Activated naive CD8-positive, alpha-beta T cell treated with anti-CD3 and anti-CD28 coated beads for 36 hours (primary cell): ENCODE measurements around the gene PCDHGB4. TPM values are rescaled to one million over a fixed set of nuclear protein-coding genes. Genes with fewer than 3 reads are reported as not detected.
"Not testable (repeated sequence)": the region's sequence is repeated elsewhere in the genome, so short reads cannot be mapped to it uniquely, and the experiment has no call there.

Source experiments
- DNase-seq: peaks from one replicate; pipeline ENCODE4 v3.0.0; 2021
- H3K27ac Mint-ChIP-seq: one replicate; pipeline ENCODE4 v1.8.0; 2022; ENCODE audit warnings: mild to moderate bottlenecking, moderate library complexity, mixed read lengths
- H3K27me3 Mint-ChIP-seq: one replicate; pipeline ENCODE4 v1.8.0; 2022; ENCODE audit warnings: mild to moderate bottlenecking, mixed read lengths
- H3K36me3 Mint-ChIP-seq: one replicate; pipeline ENCODE4 v1.8.0; 2021; ENCODE audit warnings: mild to moderate bottlenecking, mixed read lengths
- H3K4me1 Mint-ChIP-seq: one replicate; pipeline ENCODE4 v1.8.0; 2021; ENCODE audit warnings: mixed read lengths
- H3K4me3 Mint-ChIP-seq: one replicate; pipeline ENCODE4 v1.8.0; 2022; ENCODE audit warnings: mild to moderate bottlenecking, moderate library complexity, mixed read lengths
- H3K9me3 Mint-ChIP-seq: one replicate; pipeline ENCODE4 v1.8.0; 2022; ENCODE audit warnings: mixed read lengths
- total RNA-seq, 2 experiments: library from RNA; stranded (reverse); gene quantifications; one replicate each; pipeline ENCODE4 v1.2.3, GENCODE V29; 2021

PCDHGB4 gene
- total RNA-seq, 2 experiments from 2014 or later = not detected

- H3K9me3 Mint-ChIP-seq = peaks cover 23% of the 10 kb centered on the region
- peak; percentile 49 for DNase-seq
- H3K27ac Mint-ChIP-seq, H3K4me1 Mint-ChIP-seq: not testable (repeated sequence)
- H3K4me3 Mint-ChIP-seq = peak within 1 kb of the TSS; percentile 45
- H3K36me3 Mint-ChIP-seq = peaks cover 15% of the 10 kb centered on the region
- peaks cover 85% of the 10 kb centered on the region for H3K27me3 Mint-ChIP-seq
Observed at GRCh38 chr5:141407790-141408505, 20.4 kb downstream of the PCDHGB4 start, which contains the start of gene PCDHGB6. PCDHGB6 (plus strand) TSS chr5:141408021; CDS start chr5:141408203, 182 bp downstream.

DNA sequence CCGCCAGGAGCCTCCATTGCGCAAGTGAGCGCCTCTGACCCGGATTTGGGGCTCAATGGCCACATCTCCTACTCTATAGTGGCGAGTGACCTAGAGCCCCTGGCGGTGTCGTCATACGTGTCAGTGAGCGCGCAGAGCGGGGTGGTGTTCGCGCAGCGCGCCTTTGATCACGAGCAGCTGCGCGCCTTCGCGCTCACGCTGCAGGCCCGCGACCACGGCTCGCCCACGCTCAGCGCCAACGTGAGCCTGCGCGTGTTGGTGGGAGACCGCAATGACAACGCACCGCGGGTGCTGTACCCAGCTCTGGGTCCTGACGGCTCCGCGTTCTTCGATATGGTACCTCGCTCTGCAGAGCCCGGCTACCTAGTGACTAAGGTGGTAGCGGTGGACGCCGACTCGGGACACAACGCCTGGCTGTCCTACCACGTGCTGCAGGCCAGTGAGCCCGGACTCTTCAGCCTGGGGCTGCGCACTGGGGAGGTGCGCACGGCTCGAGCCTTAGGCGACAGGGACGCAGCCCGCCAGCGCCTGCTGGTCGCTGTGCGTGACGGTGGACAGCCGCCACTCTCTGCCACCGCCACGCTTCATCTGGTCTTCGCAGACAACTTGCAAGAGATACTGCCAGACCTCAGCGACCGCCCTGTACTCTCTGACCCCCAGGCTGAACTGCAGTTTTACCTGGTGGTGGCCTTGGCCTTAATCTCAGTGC lies 22.3 kb downstream of the PCDHGB4 start:
- H3K9me3 Mint-ChIP-seq = peaks cover 31% of the 10 kb centered on the region
- peaks cover 20% of the 10 kb centered on the region for H3K36me3 Mint-ChIP-seq
- no peak overlapping the region for H3K4me3 Mint-ChIP-seq
- DNase-seq = no peak
- peaks cover 4% of the 10 kb centered on the region for H3K4me1 Mint-ChIP-seq
- H3K27me3 Mint-ChIP-seq = peaks cover 87% of the 10 kb centered on the region
- H3K27ac Mint-ChIP-seq = no peak overlapping the region

DNA sequence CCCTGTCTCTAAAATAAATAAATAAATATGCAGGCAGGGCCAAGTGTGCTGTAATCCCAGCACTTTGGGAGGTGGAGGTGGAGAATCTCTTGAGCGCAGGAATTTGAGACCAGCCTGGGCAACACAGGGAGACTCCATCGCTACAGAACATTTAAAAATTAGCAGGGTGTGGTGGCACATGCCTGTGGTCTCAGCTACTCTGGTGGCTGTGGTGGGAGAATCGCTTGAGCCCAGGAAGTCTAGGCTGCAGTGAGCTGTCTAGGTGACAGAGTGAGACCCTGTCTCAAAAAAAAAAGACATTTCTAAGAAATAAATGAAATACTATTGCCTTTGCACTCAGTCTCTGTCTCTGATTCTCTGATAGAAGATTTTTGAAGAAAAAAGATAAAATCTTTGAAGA lies 24.1 kb downstream of the PCDHGB4 start:
- Mint-ChIP-seq H3K36me3 (peaks cover 20% of the 10 kb centered on the region), H3K4me3 (no peak overlapping the region), H3K27ac (no peak overlapping the region), H3K9me3 (peaks cover 28% of the 10 kb centered on the region), H3K4me1 (peaks cover 4% of the 10 kb centered on the region), H3K27me3 (peaks cover 86% of the 10 kb centered on the region)
- DNase-seq = no peak

- H3K9me3 Mint-ChIP-seq = peaks cover 29% of the 10 kb centered on the region
- H3K4me3 Mint-ChIP-seq = peak within 1 kb of the TSS; percentile 77
- peak; percentile 55 for DNase-seq
- no peak within 1 kb of the TSS for H3K27ac Mint-ChIP-seq
- peaks cover 85% of the 10 kb centered on the region for H3K27me3 Mint-ChIP-seq
- peaks cover 6% of the 10 kb centered on the region for H3K4me1 Mint-ChIP-seq
- peaks cover 23% of the 10 kb centered on the region for H3K36me3 Mint-ChIP-seq
Observed at GRCh38 chr5:141412854-141413539, 25.5 kb downstream of the PCDHGB4 start, which contains the start of gene PCDHGA10. PCDHGA10 (plus strand) TSS chr5:141412987; CDS start chr5:141413176, 189 bp downstream.

GRCh38 chr5:141413540-141414069 lies 26.1 kb downstream of the PCDHGB4 start:
- no peak for DNase-seq
- Mint-ChIP-seq H3K4me1 (peaks cover 7% of the 10 kb centered on the region), H3K4me3 (peak overlapping the region; percentile 77), H3K9me3 (peaks cover 32% of the 10 kb centered on the region), H3K27ac (no peak overlapping the region), H3K36me3 (peaks cover 26% of the 10 kb centered on the region), H3K27me3 (peaks cover 85% of the 10 kb centered on the region)

- DNase-seq, H3K4me3 Mint-ChIP-seq, H3K27ac Mint-ChIP-seq, H3K4me1 Mint-ChIP-seq: not testable (repeated sequence)
- peaks cover 82% of the 10 kb centered on the region for H3K27me3 Mint-ChIP-seq
- H3K9me3 Mint-ChIP-seq = peaks cover 28% of the 10 kb centered on the region
- H3K36me3 Mint-ChIP-seq = peaks cover 24% of the 10 kb centered on the region
Observed at GRCh38 chr5:141414548-141415274, 27.2 kb downstream of the PCDHGB4 start.

GRCh38 chr5:141415275-141415618 lies 27.7 kb downstream of the PCDHGB4 start:
- H3K4me3 Mint-ChIP-seq, DNase-seq, H3K27ac Mint-ChIP-seq, H3K4me1 Mint-ChIP-seq: not testable (repeated sequence)
- Mint-ChIP-seq H3K27me3 (peaks cover 84% of the 10 kb centered on the region), H3K36me3 (peaks cover 25% of the 10 kb centered on the region), H3K9me3 (peaks cover 29% of the 10 kb centered on the region)

DNA sequence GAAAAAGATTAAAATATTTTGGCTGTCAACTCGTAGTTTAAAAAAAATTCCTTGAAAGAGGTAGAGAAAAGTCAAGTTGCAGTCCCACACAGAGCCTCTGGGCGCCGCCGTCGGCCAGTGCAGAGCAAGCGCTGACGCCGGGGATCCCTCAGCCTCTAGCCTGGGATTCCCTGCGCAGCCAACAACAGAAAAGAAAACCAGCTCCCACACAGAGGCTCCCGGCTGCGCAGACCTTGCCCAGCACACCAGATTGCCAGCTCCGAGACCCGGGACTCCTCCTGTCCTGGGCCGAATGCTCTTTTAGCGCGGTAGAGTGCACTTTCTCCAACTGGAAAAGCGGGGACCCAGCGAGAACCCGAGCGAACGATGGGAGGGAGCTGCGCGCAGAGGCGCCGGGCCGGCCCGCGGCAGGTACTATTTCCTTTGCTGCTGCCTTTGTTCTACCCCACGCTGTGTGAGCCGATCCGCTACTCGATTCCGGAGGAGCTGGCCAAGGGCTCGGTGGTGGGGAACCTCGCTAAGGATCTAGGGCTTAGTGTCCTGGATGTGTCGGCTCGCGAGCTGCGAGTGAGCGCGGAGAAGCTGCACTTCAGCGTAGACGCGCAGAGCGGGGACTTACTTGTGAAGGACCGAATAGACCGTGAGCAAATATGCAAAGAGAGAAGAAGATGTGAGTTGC lies 30.1 kb downstream of the PCDHGB4 start, which contains the start of gene PCDHGB7:
PCDHGB7 (plus strand) TSS at position 184 of the 679 bp plus-strand sequence; CDS start at position 367, 183 bp downstream.
- DNase-seq = peak; percentile 62
- not testable (repeated sequence) for H3K4me1 Mint-ChIP-seq
- Mint-ChIP-seq H3K27ac (peak within 1 kb of the TSS; percentile 18), H3K27me3 (peaks cover 94% of the 10 kb centered on the region), H3K9me3 (peaks cover 39% of the 10 kb centered on the region), H3K4me3 (peak within 1 kb of the TSS; percentile 66), H3K36me3 (peaks cover 37% of the 10 kb centered on the region)

GRCh38 chr5:141419074-141419880 lies 31.8 kb downstream of the PCDHGB4 start:
- peaks cover 90% of the 10 kb centered on the region for H3K27me3 Mint-ChIP-seq
- H3K36me3 Mint-ChIP-seq = peaks cover 36% of the 10 kb centered on the region
- no peak overlapping the region for H3K4me3 Mint-ChIP-seq
- H3K27ac Mint-ChIP-seq = no peak overlapping the region
- DNase-seq = no peak
- H3K9me3 Mint-ChIP-seq = peaks cover 44% of the 10 kb centered on the region
- H3K4me1 Mint-ChIP-seq = peaks cover 5% of the 10 kb centered on the region

DNA sequence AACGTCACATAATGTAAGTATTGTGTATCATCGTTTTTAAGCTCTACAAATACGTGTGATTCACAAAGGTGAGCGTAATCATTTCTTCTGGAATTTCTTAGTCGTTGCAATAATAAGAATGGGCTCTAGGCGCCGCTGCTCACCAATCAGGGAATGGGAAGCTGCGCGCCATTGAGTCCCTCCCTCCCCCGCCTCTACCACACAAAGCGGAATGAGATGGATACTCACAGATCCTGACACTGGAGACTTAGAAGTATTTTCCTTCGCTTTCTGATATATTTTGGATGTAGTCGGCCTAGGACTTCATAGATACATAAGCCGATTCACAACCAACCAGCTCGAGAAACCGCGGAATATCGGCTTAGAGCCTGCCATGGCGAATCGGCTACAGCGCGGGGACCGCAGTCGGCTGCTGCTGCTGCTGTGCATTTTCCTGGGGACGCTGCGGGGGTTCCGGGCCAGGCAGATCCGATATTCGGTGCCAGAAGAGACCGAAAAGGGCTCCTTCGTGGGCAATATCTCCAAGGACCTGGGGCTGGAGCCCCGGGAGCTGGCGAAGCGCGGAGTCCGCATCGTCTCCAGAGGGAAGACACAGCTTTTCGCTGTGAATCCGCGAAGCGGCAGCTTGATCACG lies 33.5 kb downstream of the PCDHGB4 start, which contains the start of gene PCDHGA11:
PCDHGA11 (plus strand) TSS at position 197 of the 634 bp plus-strand sequence; CDS start at position 374, 177 bp downstream.
- peaks cover 5% of the 10 kb centered on the region for H3K4me1 Mint-ChIP-seq
- H3K27ac Mint-ChIP-seq = no peak within 1 kb of the TSS
- H3K9me3 Mint-ChIP-seq = peaks cover 37% of the 10 kb centered on the region
- H3K4me3 Mint-ChIP-seq = peak within 1 kb of the TSS; percentile 78
- peaks cover 32% of the 10 kb centered on the region for H3K36me3 Mint-ChIP-seq
- no peak for DNase-seq
- peaks cover 88% of the 10 kb centered on the region for H3K27me3 Mint-ChIP-seq

- no peak overlapping the region for H3K27ac Mint-ChIP-seq
- H3K4me1 Mint-ChIP-seq = peaks cover 5% of the 10 kb centered on the region
- peaks cover 88% of the 10 kb centered on the region for H3K27me3 Mint-ChIP-seq
- peak overlapping the region; percentile 78 for H3K4me3 Mint-ChIP-seq
- peaks cover 32% of the 10 kb centered on the region for H3K36me3 Mint-ChIP-seq
- H3K9me3 Mint-ChIP-seq = peaks cover 37% of the 10 kb centered on the region
- no peak for DNase-seq
Observed at GRCh38 chr5:141421489-141421855, 34.0 kb downstream of the PCDHGB4 start.

DNA sequence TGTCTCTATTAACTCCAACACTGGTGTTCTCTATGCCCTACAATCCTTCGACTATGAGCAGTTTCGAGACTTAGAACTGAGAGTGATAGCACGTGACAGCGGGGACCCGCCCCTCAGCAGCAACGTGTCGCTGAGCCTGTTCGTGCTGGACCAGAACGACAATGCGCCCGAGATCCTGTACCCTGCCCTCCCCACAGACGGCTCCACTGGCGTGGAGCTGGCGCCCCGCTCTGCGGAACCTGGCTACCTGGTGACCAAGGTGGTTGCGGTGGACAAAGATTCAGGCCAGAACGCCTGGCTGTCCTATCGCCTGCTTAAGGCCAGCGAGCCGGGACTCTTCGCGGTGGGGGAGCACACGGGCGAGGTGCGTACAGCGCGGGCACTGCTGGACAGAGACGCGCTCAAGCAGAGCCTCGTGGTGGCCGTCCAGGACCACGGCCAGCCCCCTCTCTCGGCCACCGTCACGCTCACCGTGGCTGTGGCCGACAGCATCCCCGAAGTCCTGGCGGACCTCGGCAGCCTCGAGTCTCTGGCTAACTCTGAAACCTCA lies 35.3 kb downstream of the PCDHGB4 start:
- peaks cover 4% of the 10 kb centered on the region for H3K4me1 Mint-ChIP-seq
- H3K27me3 Mint-ChIP-seq = peaks cover 90% of the 10 kb centered on the region
- no peak overlapping the region for H3K4me3 Mint-ChIP-seq
- no peak overlapping the region for H3K27ac Mint-ChIP-seq
- peaks cover 35% of the 10 kb centered on the region for H3K9me3 Mint-ChIP-seq
- H3K36me3 Mint-ChIP-seq = peaks cover 32% of the 10 kb centered on the region
- no peak for DNase-seq
